HG03575 (cell line): ENCODE measurements around the gene CHST12.
"Not testable (repeated sequence)": the region's sequence is repeated elsewhere in the genome, so short reads cannot be mapped to it uniquely, and the experiment has no call there.

Experiments
- ATAC-seq: cut with Tn5 transposase; IDR thresholded peaks from one replicate; pipeline ENCODE4 v1.9.1; 2021; ENCODE audit not compliant: unreplicated experiment, insufficient number of reproducible peaks, low FRiP score; ENCODE audit errors: extremely low read depth

CHST12 gene

DNA sequence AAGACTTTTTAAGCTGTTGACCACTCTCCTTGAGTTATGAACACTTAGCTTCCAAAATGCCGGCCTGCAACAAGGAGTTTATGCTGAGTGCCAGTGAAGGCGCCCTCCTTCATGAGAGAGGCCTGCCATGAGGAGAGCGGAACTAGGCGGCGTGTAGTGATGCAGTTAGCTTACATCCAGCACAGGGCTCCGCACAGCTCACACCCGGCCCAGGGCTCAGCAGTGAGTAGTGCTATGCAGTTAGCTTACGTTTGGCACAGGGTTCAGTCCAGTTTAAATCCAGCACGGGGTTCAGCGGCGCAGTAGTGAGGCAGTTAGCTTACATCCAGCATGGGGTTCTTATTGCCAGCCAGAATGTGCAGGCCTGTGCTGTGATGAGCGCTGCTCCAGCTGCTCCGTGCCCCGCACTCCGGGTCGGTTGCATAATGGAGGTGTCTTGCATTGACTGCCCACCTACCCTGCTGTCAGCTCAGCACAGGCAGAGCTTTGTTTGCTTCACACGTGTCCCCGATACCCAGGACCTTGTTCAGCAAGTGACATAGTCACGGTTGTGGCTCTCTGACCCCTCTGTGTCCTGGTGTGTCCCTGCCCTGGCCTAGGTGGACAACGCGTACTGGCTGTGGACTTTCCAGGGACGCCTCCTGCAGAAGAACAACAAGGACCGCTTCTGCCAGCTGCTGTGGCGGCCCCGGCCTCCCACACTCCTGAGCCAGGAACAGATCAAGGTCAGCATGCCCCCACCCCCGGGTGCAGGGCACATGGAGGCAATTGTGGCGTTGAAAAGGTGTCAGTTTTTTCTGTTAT lies 26.9 kb upstream of the CHST12 start:
- ATAC-seq: no peak

GRCh38 chr7:2377492-2377891 lies 25.9 kb upstream of the CHST12 start:
- ATAC-seq: not testable (repeated sequence)

DNA sequence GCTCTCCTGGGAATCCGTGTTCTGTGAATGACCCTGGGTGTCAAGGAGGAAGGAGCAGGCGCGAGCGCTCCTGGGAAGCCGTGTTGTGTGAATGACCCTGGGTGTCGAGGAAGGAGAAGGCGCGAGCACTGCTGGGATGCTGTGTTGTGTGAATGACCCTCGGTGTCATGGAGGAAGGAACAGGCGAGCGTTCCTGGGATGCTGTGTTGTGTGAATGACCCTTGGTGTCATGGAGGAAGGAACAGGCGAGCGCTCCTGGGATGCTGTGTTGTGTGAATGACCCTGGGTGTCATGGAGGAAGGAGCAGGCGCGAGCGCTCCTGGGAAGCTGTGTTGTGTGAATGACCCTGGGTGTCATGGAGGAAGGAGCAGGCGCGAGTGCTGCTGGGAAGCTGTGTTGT lies 25.3 kb upstream of the CHST12 start:
- ATAC-seq: not testable (repeated sequence)

DNA sequence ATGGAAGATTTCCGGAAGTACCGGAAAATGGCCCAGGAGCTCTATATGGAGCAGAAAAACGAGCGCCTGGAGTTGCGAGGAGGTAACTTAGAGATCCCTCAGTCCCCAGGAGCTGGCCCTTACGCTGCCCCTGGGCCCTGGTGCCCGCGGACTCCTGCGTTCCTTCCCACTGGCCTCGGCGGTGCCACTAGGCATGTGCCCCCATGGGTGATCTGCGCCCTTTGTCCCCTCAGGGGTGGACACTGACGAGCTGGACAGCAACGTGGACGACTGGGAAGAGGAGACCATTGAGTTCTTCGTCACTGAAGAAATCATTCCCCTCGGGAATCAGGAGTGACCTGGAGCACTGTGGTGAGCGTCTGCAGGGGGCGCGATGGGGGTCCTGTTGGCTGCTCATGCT lies 24.2 kb upstream of the CHST12 start:
- ATAC-seq: no peak

- no peak for ATAC-seq
Observed at GRCh38 chr7:2379821-2380450, 23.5 kb upstream of the CHST12 start.

DNA sequence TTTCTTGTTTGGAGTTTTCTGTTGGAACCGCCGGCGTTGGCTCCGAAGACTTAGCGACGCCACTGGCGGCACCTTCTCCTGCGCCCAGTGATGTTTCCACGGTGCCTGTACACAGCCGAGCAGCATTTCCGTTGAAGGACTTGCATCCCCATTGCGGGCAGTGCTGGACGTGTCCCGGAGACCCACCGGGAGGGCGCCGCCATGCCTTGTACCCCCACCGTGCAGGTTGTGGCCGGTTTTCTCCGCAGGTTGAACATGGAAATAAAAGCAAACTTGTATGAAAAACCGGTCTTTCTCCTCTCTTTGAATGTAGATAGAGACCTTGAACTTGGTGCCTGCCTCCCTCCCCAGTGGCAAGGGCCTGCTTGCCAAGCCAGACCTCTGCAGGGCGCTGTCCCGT lies 22.9 kb upstream of the CHST12 start:
- ATAC-seq: no peak

DNA sequence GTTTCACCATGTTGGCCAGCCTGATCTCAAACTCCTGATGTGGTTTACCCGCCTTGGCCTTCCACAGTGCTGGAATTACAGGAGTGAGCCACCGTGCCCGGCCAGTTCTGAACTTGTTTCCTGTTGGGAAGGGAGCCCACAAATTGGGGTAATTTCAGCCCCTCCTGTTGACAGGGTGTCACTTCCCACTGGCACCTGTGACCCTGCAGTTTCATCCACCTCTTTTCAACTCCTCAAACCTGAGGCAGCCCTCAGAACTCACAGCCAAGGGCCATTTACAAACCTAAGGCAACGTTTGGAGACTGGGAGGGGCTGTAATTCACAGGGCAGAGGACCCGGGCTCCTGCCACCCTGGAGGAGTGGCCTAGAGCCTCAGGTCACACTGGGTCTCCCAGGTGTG lies 22.2 kb upstream of the CHST12 start:
- ATAC-seq: no peak

DNA sequence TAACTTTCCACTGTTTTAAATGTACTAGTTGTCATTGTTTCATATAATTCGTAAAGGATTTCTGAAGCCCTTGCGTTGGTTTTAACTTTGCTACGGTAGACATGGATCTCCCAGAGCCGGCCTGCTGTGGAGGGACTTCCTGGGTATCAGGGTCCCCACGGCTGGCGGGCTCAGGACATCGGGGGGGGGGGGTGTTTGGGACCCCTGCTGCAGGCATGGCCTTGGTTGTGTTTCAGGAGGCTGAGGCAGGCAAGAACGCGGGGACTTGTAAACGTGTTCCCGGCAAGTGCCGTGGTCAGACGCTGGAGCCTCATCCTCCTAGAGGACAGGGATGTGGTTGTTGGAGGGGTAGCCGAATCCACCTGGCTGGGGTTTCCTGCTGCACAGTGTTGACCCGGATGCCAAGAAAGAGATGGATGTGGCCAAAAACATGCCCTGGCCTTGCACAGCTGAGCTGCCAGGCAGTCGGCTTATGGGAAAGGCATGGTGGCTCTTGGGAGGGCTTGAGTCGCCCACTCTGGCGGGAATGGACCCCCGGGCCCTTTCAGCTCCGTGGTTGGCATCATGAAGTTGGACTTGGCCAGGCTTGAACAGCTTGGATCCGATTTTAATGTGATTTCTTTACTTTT lies 21.4 kb upstream of the CHST12 start:
- no peak for ATAC-seq

GRCh38 chr7:2383543-2384274 lies 19.7 kb upstream of the CHST12 start:
- ATAC-seq: no peak

GRCh38 chr7:2384354-2385243 lies 18.8 kb upstream of the CHST12 start:
- ATAC-seq: no peak

DNA sequence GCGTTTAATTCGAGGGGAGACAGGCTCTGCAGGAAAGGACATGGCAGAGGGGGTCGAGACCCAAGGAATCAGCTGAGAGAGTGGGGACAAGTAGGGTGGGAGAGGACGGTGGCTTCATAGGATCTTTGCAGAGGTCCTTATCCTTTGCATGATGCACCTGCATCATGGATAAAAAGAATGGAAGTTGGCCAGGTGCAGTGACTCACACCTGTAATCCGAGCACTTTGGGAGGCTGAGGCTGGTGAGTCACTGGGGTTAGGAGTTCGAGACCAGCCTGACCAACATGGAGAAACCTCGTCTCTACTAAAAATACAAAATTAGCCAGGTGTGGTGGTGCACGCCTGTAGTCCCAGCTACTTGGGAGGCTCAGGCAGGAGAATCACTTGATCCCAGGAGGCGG lies 17.3 kb upstream of the CHST12 start:
- ATAC-seq: not testable (repeated sequence)

GRCh38 chr7:2386964-2387669 lies 16.3 kb upstream of the CHST12 start:
- ATAC-seq: no peak

DNA sequence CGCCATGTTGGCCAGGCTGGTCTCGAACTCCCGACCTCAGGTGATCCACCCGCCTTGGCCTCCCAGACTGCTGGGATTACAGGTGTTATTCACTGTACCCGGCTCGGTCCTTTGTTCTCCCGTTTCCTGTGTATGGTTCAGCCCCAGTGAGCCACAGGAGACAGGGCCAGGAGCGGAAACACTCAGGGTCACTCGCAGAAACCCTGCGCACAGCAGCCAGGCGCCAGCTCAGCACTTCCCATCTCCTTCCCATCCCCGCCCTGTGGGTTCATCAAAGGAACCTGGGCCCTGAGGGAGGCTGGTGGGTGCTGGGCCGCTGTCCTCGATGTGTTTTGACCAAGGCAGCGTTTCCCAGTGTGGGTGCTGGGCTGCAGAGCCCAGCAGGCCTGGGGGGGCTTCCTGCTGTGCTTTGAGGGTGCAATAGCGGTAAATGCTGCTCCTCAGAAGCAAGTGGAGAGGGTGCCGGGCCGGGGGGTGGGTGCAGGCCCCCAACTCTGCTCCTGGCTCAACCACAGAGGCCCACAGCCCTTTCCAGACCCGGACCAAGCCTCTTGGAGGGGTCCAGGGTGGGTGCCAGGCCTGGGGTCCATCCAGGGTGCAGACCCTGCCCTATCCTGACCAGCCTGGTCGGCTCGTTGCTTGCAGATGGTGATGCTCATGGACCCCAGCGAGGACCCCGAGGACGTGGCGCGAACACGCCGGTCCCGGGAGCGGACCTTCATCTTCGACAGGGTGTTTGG lies 15.3 kb upstream of the CHST12 start:
- no peak for ATAC-seq

DNA sequence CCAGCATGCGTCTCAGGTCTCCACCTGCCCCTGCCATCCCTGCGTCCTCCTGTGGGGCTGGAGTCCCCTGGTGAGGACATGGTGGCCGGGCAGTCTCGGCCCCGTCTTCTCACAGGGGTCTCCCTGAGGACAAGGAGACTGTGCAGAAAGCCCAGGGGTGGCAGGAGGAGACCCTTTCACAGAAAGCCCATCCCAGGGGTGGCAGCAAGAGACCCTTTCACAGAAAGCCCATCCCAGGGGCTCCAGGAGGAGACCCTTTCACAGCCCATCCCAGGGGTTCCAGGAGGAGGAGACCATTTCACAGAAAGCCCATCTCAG lies 14.8 kb upstream of the CHST12 start:
- ATAC-seq: no peak

DNA sequence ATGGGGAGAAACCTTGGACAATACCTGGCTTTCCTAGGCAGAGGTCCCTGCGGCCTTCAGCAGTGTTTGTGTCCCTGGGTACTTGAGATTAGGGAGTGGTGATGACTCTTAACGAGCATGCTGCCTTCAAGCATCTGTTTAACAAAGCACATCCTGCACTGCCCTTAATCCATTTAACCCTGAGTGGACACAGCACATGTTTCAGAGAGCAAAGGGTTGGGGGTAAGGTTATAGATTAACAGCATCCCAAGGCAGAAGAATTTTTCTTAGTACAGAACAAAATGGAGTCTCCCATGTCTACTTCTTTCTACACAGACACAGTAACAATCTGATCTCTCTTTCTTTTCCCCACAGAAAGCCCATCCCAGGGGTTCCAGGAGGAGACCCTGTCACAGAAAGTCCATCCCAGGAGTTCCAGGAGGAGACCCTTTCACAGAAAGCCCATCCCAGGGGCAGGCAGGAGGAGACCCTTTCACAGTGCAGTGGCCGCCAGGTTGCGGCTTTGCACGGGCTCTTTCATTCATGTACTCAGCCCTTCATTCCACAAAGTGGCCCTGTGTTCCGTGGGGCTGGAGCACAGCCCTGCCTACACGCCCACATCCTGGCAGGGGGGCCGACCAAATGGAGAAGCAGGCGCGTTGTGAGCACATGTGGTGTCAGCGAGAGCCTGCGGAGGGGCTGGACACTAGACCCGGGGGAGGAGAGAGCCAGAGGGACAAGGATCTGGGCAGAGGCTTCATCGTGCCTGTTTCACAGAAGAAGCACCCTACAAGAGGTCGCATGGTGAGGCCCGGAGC lies 13.2 kb upstream of the CHST12 start:
- not testable (repeated sequence) for ATAC-seq

DNA sequence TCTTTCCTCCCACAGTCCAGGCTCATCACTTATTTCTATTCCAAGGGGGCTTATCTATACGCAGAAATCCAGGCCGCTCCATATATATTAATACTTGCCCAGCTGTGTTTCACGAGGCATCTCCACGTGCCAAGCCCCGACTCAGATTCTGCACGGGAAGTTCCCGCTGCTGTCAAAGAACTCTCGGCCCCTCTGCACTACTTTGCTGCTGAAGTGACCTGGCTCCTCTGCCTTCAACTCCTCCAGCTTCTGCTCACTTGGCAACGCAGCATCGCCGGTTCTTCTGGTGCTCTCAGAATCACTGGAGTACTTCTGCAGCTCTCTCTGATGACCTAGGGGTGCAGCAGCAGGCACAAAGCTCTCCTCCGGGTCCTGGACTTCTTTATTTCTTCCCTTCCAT lies 9.7 kb upstream of the CHST12 start:
- no peak for ATAC-seq

DNA sequence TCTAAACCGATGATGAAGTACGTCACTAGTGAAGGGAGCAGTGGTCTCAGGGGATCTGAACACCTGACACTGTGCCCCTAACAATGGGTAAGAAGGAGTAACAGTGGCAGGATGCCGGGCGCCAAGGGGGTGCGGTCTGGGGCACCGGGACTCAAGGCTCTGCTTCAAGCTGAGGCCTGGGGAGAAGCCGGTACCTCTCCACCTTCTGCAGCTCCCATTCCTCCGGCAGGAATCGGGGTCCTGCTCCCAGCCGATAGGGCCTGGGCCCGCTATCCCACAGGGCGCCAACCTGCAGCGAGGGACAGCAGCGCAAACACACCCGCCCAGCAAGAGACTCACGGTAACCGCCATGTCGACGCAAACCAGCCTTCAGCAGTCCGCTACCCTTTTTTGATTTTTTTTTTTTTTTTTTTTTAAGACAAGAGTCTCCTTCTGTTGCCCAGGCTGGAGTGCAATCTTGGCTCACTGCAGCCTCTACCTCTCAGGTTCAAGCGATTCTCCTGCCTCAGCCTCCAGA lies 8.8 kb upstream of the CHST12 start:
- ATAC-seq: no peak
